SK-MEL-5 (cell line): ENCODE results near the gene ULK4. TPM values are rescaled to one million over a fixed set of nuclear protein-coding genes. Genes with fewer than 3 reads are reported as not detected.

Source experiments
- DNase-seq: peaks from one replicate; pipeline ENCODE4 v3.0.0-alpha.2; 2016; ENCODE audit warnings: low read depth, low spot score
- in situ Hi-C: cut with HindIII; loops from 2 replicates; pipeline ENCODE4 v1.10.0; 2016; ENCODE audit warnings: low sequenced_read_pairs, high pct_unique_total_duplicates, low pct_unique_long_range_greater_than_20kb
- total RNA-seq: library from RNA; depleted of rRNA; stranded (reverse); fragments of >200 nt; shearing (Covaris generic); gene quantifications from 2 replicates; pipeline ENCODE4 v1.2.3, GENCODE V29; 2014

The ULK4 gene
- total RNA-seq, 1 experiment from 2014 or later = 20.9 TPM

- DNase-seq = no peak
- in situ Hi-C loops = no loop called here
These were observed 10.9 kb upstream of the ULK4 start for GRCh38 chr3:41972802-41973201.

GRCh38 chr3:41966206-41966605, 4.3 kb upstream of the ULK4 start:
- in situ Hi-C loops = no loop called here
- no peak for DNase-seq

GRCh38 chr3:41963823-41964222, 1.9 kb upstream of the ULK4 start:
- DNase-seq = no peak
- in situ Hi-C loops = no loop called here

- in situ Hi-C loops = no loop called here
- DNase-seq = peak; percentile 49
These were observed 815 bp downstream of the ULK4 start for GRCh38 chr3:41960826-41961750.

GRCh38 chr3:41956574-41956973, 5.3 kb downstream of the ULK4 start:
- DNase-seq = no peak
- in situ Hi-C loops = no loop called here

- in situ Hi-C loops = no loop called here
- DNase-seq = no peak
These were observed 6.7 kb downstream of the ULK4 start for GRCh38 chr3:41955192-41955591.

GRCh38 chr3:41943311-41943843, 18.5 kb downstream of the ULK4 start:
- in situ Hi-C loops = no loop called here
- no peak for DNase-seq

- DNase-seq = no peak
- in situ Hi-C loops = no loop called here
These were observed 21.5 kb downstream of the ULK4 start for GRCh38 chr3:41940393-41940792.

GRCh38 chr3:41936384-41936783, 25.5 kb downstream of the ULK4 start:
- DNase-seq = no peak
- in situ Hi-C loops = no loop called here

- in situ Hi-C loops = no loop called here
- no peak for DNase-seq
These were observed 28.7 kb downstream of the ULK4 start for GRCh38 chr3:41933154-41933676.

GRCh38 chr3:41932464-41932863, 29.4 kb downstream of the ULK4 start:
- no peak for DNase-seq
- in situ Hi-C loops = no loop called here

GRCh38 chr3:41920406-41920965, 41.4 kb downstream of the ULK4 start:
- no peak for DNase-seq
- in situ Hi-C loops = no loop called here

GRCh38 chr3:41915353-41915752, 46.5 kb downstream of the ULK4 start:
- no peak for DNase-seq
- in situ Hi-C loops = no loop called here

GRCh38 chr3:41912280-41912679, 49.6 kb downstream of the ULK4 start:
- in situ Hi-C loops = no loop called here
- no peak for DNase-seq

- in situ Hi-C loops = no loop called here
- no peak for DNase-seq
These were observed 54.4 kb downstream of the ULK4 start for GRCh38 chr3:41907330-41908073.

- in situ Hi-C loops = no loop called here
- no peak for DNase-seq
These were observed 61.6 kb downstream of the ULK4 start for GRCh38 chr3:41900265-41900664.

GRCh38 chr3:41898631-41899030, 63.3 kb downstream of the ULK4 start:
- in situ Hi-C loops = no loop called here
- DNase-seq = no peak

GRCh38 chr3:41893977-41894376, 67.9 kb downstream of the ULK4 start:
- peak; percentile 64 for DNase-seq
- in situ Hi-C loops = no loop called here
